ENCODE results near the gene LMOD3.

The LMOD3 gene

GRCh38 chr3:69126216-69126615 lies 3.8 kb upstream of the LMOD3 start:
- no peak for DNase-seq (ENCODE audit: extremely low read depth in 1 of 2, low read depth in 1 of 2)

- DNase-seq (ENCODE audit: extremely low read depth in 1 of 2, low read depth in 1 of 2) = no peak
Observed at GRCh38 chr3:69121950-69122349, 445 bp downstream of the LMOD3 start.

GRCh38 chr3:69121513-69121912 lies 882 bp downstream of the LMOD3 start:
- no peak for DNase-seq (ENCODE audit: extremely low read depth in 1 of 2, low read depth in 1 of 2)

GRCh38 chr3:69120879-69121464 lies 1.4 kb downstream of the LMOD3 start:
- DNase-seq (ENCODE audit: extremely low read depth in 1 of 2, low read depth in 1 of 2) = peak; percentile 46 to 59

GRCh38 chr3:69119681-69120080 lies 2.7 kb downstream of the LMOD3 start:
- DNase-seq (ENCODE audit: extremely low read depth in 1 of 2, low read depth in 1 of 2) = no peak

- DNase-seq (ENCODE audit: extremely low read depth in 1 of 2, low read depth in 1 of 2) = no peak
Observed at GRCh38 chr3:69119138-69119537, 3.3 kb downstream of the LMOD3 start.

GRCh38 chr3:69118555-69118954 lies 3.8 kb downstream of the LMOD3 start:
- DNase-seq (ENCODE audit: extremely low read depth in 1 of 2, low read depth in 1 of 2) = no peak

GRCh38 chr3:69116897-69117296 lies 5.5 kb downstream of the LMOD3 start:
- no peak for DNase-seq (ENCODE audit: extremely low read depth in 1 of 2, low read depth in 1 of 2)

GRCh38 chr3:69116162-69116561 lies 6.2 kb downstream of the LMOD3 start:
- DNase-seq (ENCODE audit: extremely low read depth in 1 of 2, low read depth in 1 of 2) = no peak

- no peak for DNase-seq (ENCODE audit: extremely low read depth in 1 of 2, low read depth in 1 of 2)
Observed at GRCh38 chr3:69115731-69116130, 6.7 kb downstream of the LMOD3 start.

GRCh38 chr3:69113536-69113935 lies 8.9 kb downstream of the LMOD3 start:
- no peak for DNase-seq (ENCODE audit: extremely low read depth in 1 of 2, low read depth in 1 of 2)

GRCh38 chr3:69110941-69111546 lies 11.4 kb downstream of the LMOD3 start:
- no peak for DNase-seq (ENCODE audit: extremely low read depth in 1 of 2, low read depth in 1 of 2)

GRCh38 chr3:69108811-69109210 lies 13.6 kb downstream of the LMOD3 start:
- DNase-seq (ENCODE audit: extremely low read depth in 1 of 2, low read depth in 1 of 2) = no peak

- DNase-seq (ENCODE audit: extremely low read depth in 1 of 2, low read depth in 1 of 2) = no peak
Observed at GRCh38 chr3:69107841-69108240, 14.6 kb downstream of the LMOD3 start.

GRCh38 chr3:69105320-69105719 lies 17.1 kb downstream of the LMOD3 start:
- no peak for DNase-seq (ENCODE audit: extremely low read depth in 1 of 2, low read depth in 1 of 2)

GRCh38 chr3:69104586-69104985 lies 17.8 kb downstream of the LMOD3 start:
- DNase-seq (ENCODE audit: extremely low read depth in 1 of 2, low read depth in 1 of 2) = no peak

- DNase-seq (ENCODE audit: extremely low read depth in 1 of 2, low read depth in 1 of 2) = no peak
Observed at GRCh38 chr3:69103123-69103522, 19.3 kb downstream of the LMOD3 start.

- no peak for DNase-seq (ENCODE audit: extremely low read depth in 1 of 2, low read depth in 1 of 2)
Observed at GRCh38 chr3:69102384-69102783, 20.0 kb downstream of the LMOD3 start.

GRCh38 chr3:69099576-69099975 lies 22.8 kb downstream of the LMOD3 start:
- no peak for DNase-seq (ENCODE audit: extremely low read depth in 1 of 2, low read depth in 1 of 2)

GRCh38 chr3:69097407-69098086 lies 24.8 kb downstream of the LMOD3 start:
- DNase-seq (ENCODE audit: extremely low read depth in 1 of 2, low read depth in 1 of 2) = no peak

- no peak for DNase-seq (ENCODE audit: extremely low read depth in 1 of 2, low read depth in 1 of 2)
Observed at GRCh38 chr3:69096299-69096698, 26.1 kb downstream of the LMOD3 start.

- no peak for DNase-seq (ENCODE audit: extremely low read depth in 1 of 2, low read depth in 1 of 2)
Observed at GRCh38 chr3:69095636-69096035, 26.8 kb downstream of the LMOD3 start.
